T-helper 2 cell treated with Interferon-gamma antibody and Interleukin-4, amounts not matched to agents 100 ng/mL and 5 ng/mL, for 36 hours (primary cell): ENCODE data around the gene IFITM1. TPM values are rescaled to one million over a fixed set of nuclear protein-coding genes. Genes with fewer than 3 reads are reported as not detected.
"Not testable (repeated sequence)": the region's sequence is repeated elsewhere in the genome, so short reads cannot be mapped to it uniquely, and the experiment has no call there.

Source experiments
- intact Hi-C: fragments of 100-400 bp; cut with micrococcal nuclease; formaldehyde crosslinking; loops from one replicate; pipeline ENCODE4 v1.15.1; 2023
- total RNA-seq: library from RNA; stranded (reverse); gene quantifications from 2 replicates; pipeline ENCODE4 v1.2.3, GENCODE V29; 2022

Gene IFITM1
- total RNA-seq, 1 donor from 2014 or later = 724 TPM

GRCh38 chr11:325796-326591 lies 12.2 kb downstream of the IFITM1 start:
- intact Hi-C loops = loop anchor here (2.0 kb wide), 1 partner anchor 29 kb away; no protein-coding TSS in a partner anchor

GRCh38 chr11:326592-326841 lies 12.7 kb downstream of the IFITM1 start:
- intact Hi-C loops = loop anchor here (2.0 kb wide), 1 partner anchor 28 kb away; no protein-coding TSS in a partner anchor

DNA sequence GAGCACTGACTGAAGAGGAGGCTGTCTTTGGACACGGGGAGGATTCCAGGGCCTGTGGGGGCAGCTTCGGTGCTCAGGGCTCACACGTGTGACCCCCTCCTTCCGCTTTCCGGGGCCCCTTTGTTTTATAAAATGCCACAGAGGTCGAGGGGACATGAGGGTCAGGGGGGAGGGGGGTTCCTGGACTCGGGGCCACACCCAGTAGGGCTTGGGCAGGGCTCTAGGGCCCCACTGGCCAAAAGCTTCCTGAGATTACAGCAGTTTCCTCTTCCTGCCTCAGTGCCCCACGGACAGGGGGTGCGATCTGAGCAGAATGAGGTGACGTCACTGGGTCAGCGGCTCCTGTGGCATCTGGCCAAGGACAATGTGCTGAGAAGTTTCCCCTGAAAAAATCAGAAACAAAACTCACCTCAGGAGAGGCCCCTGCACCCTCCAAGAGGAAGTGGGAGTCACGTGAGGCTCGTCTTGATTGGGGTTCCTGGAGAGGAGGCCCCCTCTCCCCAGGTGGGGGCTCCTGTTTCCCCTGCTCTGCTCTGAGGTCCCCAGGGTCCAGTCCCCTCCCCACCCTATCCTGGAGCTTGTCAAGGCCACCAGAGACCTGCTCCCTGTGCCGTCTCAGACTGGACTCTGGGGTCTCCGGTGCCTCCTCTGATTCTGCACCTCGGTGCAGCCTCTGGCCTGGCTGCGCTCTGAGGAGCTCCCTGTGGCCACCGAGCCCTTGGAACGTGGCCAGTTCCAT lies 13.2 kb downstream of the IFITM1 start:
- intact Hi-C loops = loop anchor here (2.0 kb wide), 1 partner anchor 28 kb away; no protein-coding TSS in a partner anchor

DNA sequence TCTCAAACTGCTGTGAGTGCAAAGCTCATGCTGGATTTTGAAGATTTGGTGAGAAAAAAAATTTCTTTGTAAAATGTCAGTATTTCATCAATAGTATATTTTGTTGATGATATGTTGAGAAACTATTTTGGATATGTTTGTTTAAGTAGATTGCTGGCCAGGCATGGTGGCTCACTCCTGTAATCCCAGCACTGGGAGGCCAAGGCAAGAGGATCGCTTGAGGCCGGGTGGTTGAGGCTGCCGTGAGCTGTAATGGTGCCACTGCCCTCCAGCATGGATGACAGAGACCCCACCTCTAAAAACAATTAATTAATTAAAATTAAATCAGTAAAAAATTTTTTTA lies 13.7 kb downstream of the IFITM1 start:
- intact Hi-C loops = loop anchor here (2.0 kb wide), 1 partner anchor 27 kb away; no protein-coding TSS in a partner anchor

GRCh38 chr11:328012-328411 lies 14.2 kb downstream of the IFITM1 start:
- intact Hi-C loops = no loop called here

GRCh38 chr11:328516-329100 lies 14.8 kb downstream of the IFITM1 start:
- intact Hi-C loops = not testable (repeated sequence)

DNA sequence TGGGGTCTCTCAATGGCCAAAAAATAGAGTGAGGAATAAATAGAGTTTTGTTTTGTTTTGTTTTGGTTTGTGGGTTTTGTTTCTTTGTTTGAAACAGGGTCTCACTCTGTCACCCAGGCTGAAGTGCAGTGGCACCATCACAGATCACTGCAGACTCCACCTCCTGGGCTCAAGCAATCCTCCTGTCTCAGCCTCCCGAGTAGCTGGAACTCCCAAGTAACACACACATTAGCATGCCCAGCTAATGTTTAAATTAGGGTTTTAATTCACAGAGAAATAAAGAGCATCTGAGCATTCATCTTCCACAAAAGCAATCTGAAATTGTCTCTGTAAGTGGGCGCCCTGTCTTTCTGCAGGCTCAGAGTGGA lies 16.0 kb downstream of the IFITM1 start:
- intact Hi-C loops = no loop called here

DNA sequence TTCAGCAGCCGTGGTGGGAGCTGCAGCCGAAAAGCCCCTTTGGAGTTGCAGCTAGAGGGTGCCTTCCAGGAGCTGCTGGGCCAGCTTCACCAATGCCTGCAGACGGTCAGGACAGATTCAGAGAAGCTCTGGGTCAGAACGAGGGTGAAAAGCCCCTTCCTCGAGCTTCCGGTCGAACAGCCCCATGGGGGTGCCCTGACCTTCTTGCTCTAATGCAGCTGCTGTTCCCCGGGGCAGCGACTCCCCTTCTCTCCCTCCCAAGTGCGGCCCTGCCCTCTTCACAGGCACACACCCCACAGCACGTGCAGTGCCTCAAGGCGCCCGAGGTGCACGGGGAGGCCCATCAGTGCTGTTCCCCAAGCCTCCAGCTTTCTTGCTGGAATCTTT lies 16.5 kb downstream of the IFITM1 start:
- intact Hi-C loops = no loop called here

- intact Hi-C loops = no loop called here
Observed at GRCh38 chr11:330694-331357, 17.0 kb downstream of the IFITM1 start.

DNA sequence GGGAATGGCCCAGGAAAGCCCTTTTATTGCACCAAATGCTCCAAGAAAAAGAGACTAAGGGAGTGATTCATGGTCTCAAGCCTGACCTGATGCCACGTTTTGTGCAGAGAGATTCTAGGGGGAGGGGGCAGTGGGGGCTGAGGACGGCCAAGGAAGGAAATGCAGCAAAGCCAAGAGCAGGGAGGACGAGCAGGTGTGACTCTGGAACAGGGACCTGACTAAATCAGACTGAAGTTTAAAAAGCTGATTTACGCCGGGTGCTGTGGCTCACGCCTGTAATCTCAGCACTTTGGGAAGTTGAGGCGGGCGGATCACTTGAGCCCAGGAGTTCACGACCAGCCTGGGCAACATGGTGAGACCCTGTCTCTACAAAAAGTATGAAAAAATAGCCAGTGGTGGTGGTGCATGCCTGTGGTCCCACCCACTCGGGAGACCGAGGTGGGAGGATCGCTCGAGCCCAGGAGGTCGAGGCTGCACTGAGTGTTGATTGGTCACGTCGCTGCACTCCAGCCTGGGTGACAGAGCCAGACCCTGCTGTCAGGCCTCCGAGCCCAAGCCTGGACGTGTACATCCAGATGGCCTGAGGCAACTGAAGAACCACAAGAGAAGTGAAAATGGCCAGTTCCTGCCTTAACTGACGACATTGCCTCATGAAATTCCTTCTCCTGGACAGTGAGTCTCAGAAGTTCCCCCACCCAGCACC lies 17.7 kb downstream of the IFITM1 start:
- intact Hi-C loops = no loop called here

- intact Hi-C loops = no loop called here
Observed at GRCh38 chr11:332651-333480, 19.0 kb downstream of the IFITM1 start.

DNA sequence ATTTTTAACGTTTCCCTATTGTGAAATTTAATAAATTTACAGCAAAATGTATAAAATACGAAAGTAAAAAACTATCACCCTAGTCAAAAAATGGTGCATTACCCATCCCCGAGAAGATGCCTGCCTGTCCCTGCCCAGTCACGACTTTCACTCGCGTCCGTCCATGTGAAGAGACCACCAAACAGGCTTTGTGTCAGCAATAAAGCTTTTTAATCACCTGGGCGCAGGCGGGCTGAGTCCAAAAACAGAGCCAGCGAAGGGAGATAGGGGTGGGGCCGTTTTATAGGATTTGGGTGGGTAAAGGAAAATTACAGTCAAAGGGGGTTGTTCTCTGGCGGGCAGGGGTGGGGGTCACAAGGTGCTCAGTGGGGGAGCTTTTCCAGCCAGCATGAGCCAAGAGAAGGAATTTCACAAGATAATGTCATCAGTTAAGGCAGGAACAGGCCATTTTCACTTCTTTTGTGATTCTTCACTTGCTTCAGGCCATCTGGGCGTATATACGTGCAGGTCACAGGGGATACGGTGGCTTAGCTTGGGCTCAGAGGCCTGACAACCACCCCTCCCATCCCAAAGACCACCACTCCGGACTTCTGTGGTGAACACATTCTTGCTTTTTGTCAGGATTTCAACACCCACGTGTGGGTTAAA lies 19.9 kb downstream of the IFITM1 start:
- intact Hi-C loops = not testable (repeated sequence)

- intact Hi-C loops = no loop called here
Observed at GRCh38 chr11:334264-334994, 20.6 kb downstream of the IFITM1 start.

GRCh38 chr11:335779-336658 lies 22.2 kb downstream of the IFITM1 start:
- intact Hi-C loops = no loop called here

DNA sequence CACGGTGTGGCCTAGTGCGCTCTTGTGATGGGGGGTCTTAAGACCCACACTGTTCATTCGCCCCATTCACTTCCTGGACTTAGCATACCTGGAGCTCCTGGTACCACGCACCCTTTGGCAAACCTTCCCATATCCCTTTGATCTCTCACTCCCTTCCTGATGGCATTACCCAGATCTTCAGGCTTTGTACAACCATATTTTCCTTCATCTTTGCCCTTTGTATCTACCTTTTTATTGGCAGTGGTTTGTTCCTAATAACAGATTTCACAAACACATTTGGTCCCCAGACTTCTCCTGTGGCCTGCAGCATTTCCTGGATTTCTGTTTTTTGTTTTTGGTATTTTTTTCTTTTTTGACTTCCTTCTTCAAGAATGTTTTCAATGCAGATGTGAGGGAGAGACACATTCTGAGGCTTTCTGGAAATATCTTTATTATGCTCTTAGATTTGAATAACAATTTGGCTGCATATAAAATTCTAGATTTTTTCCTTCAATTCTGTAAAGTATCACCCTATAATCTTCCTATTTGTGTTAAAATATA lies 22.9 kb downstream of the IFITM1 start:
- intact Hi-C loops = no loop called here

DNA sequence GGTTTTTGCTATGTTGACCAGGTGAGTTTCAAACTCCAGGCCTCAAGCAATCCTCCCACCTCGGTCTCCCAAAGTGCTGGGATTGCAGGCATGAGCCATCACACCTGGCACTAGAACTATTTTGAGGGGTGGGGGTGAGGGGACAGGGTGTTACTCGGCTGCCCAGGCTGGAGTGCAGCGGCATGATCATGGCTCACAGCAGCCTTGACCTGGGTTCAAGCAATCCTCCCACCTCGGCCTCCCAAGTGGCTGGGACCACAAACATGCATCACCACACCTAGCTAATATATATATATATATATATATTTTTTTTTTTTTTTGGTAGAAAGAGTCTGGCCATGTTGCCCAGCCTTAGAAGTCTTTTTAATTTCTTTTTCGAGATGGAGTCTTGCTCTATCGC lies 23.9 kb downstream of the IFITM1 start:
- intact Hi-C loops = no loop called here

DNA sequence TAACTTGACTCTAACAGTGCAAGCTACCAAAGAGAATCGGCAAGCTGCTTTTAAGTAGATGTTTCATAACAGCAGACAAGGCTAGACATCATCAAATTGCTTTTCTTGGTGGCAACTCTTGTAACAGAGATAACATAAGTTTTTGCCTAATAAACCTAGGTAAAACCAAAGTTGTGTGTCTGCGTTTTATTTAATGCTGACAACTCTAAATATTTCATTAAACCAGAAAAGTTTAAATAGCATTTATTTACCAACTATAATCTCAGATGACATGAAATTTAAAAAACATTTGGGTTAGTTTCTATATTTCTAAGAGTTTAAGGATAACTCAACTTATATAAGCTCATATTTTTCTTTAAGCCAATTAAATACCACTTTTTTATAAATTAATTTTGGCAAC lies 26.1 kb downstream of the IFITM1 start:
- intact Hi-C loops = no loop called here
